Osteocyte (in vitro differentiated cells): ENCODE measurements around the gene ARHGAP42. TPM values are rescaled to one million over a fixed set of nuclear protein-coding genes. Genes with fewer than 3 reads are reported as not detected.
A peak's percentile ranks its signal among the peaks of the same experiment; 100 is the strongest.

Source experiments
- DNase-seq: peaks from one replicate; pipeline ENCODE4 v3.0.0; 2021; ENCODE audit warnings: mixed read lengths; ENCODE audit not compliant: unreplicated experiment; ENCODE audit errors: extremely low spot score
- H3K27ac Mint-ChIP-seq: one replicate; pipeline ENCODE4 v1.8.0; 2021; ENCODE audit warnings: mild to moderate bottlenecking, mixed read lengths; ENCODE audit not compliant: unreplicated experiment
- H3K27me3 Mint-ChIP-seq: one replicate; pipeline ENCODE4 v1.8.0; 2021; ENCODE audit warnings: mixed read lengths; ENCODE audit not compliant: unreplicated experiment
- H3K36me3 Mint-ChIP-seq: one replicate; pipeline ENCODE4 v1.8.0; 2021; ENCODE audit warnings: mixed read lengths; ENCODE audit not compliant: unreplicated experiment
- H3K4me1 Mint-ChIP-seq: one replicate; pipeline ENCODE4 v1.8.0; 2021; ENCODE audit warnings: mixed read lengths; ENCODE audit not compliant: unreplicated experiment
- H3K4me3 Mint-ChIP-seq: one replicate; pipeline ENCODE4 v1.8.0; 2021; ENCODE audit warnings: mild to moderate bottlenecking, moderate library complexity, mixed read lengths; ENCODE audit not compliant: unreplicated experiment
- H3K9me3 Mint-ChIP-seq: one replicate; pipeline ENCODE4 v1.8.0; 2021; ENCODE audit warnings: mixed read lengths; ENCODE audit not compliant: unreplicated experiment
- total RNA-seq: library from RNA; stranded (reverse); gene quantifications from 2 replicates; pipeline ENCODE4 v1.2.1, GENCODE V29; 2021
- TF ChIP-seq, protein P1 (sequence below): fragments of 200-600 bp; sonication (generic); IDR thresholded peaks from 2 replicates; pipeline ENCODE4 v1.5.0; 2021; ENCODE audit warnings: antibody characterized with exemption, mild to moderate bottlenecking, moderate library complexity

ARHGAP42 gene
- total RNA-seq, 1 donor from 2014 or later = 12.7 TPM

DNA sequence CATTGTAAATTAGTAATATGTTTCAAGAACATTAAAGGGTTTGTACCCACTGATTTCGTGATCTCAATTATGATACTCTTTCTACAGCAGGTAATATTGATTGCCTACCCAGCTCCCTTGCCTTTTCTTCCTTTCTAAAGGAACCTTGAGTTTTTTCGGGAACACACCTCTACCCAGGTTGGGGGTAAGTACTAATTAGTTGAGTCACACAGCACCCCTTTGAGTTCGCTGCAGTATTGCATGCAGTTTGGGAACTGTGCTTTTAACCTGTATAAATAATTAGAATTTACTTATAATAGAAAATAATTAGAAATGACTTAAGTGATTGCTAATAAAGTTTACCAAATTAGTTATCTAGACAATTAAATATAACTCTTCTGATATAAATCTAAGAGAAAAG is 24.9 kb downstream of the ARHGAP42 start:
- no peak for DNase-seq
- Mint-ChIP-seq H3K36me3 (no peaks in the 10 kb centered on the region), H3K9me3 (no peaks in the 10 kb centered on the region), H3K4me3 (no peak overlapping the region), H3K4me1 (peaks cover 28% of the 10 kb centered on the region), H3K27me3 (no peaks in the 10 kb centered on the region), H3K27ac (no peak overlapping the region)
- TF ChIP-seq, protein P1, sequence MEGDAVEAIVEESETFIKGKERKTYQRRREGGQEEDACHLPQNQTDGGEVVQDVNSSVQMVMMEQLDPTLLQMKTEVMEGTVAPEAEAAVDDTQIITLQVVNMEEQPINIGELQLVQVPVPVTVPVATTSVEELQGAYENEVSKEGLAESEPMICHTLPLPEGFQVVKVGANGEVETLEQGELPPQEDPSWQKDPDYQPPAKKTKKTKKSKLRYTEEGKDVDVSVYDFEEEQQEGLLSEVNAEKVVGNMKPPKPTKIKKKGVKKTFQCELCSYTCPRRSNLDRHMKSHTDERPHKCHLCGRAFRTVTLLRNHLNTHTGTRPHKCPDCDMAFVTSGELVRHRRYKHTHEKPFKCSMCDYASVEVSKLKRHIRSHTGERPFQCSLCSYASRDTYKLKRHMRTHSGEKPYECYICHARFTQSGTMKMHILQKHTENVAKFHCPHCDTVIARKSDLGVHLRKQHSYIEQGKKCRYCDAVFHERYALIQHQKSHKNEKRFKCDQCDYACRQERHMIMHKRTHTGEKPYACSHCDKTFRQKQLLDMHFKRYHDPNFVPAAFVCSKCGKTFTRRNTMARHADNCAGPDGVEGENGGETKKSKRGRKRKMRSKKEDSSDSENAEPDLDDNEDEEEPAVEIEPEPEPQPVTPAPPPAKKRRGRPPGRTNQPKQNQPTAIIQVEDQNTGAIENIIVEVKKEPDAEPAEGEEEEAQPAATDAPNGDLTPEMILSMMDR = no peak

DNA sequence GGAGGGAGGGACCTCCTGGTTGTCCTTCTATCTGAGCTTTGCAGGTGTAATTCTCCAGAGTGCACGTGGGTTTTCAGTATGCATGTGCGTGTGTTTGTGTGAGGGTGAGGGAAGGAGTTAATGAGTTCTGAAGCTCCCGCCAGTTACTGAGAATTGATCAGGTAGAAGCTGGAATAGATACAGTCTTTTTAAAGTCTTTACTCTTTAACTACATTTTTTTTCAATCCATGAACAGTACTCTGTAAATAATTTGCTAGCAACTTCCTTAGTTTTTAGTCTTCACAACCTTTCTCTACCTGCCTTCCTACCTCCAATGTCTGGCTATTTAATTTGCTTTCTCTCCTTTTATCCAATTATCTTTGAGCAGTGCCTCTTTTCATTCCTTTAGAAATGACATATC is 25.5 kb downstream of the ARHGAP42 start:
- DNase-seq = no peak
- no peaks in the 10 kb centered on the region for H3K9me3 Mint-ChIP-seq
- no peaks in the 10 kb centered on the region for H3K27me3 Mint-ChIP-seq
- H3K4me1 Mint-ChIP-seq = peaks cover 30% of the 10 kb centered on the region
- TF ChIP-seq, protein P1 = no peak
- no peak overlapping the region for H3K4me3 Mint-ChIP-seq
- H3K36me3 Mint-ChIP-seq = no peaks in the 10 kb centered on the region
- H3K27ac Mint-ChIP-seq = no peak overlapping the region

DNA sequence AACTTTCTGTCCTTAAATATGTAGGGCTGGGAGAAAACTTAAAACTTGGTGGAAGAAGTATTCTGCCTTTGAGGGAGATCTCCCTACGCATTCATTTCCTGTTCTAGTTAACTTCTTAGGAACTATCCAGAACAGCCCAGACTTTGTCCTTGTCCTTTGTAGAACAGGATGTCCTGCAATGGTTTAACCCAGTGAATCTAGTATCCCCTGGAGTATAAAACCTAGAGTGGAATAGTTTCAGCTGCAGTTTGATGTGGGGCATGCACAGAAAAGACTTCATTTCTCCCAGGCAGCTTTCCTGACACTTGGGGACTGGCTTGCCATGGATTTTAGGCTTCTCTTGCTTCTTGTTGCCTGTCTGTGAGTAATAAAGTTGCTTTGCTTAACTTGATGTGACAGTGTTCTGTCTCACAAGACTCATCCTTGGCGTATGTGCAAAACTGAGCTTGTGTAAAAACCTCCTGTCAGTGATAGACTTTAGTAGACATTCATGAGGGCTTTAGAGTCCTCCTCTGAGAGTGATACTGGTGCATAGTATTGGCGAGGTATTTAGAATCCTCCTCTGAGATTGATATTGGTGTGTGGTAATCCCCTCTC is 28.2 kb downstream of the ARHGAP42 start:
- H3K27me3 Mint-ChIP-seq = no peaks in the 10 kb centered on the region
- no peak overlapping the region for H3K27ac Mint-ChIP-seq
- no peaks in the 10 kb centered on the region for H3K36me3 Mint-ChIP-seq
- H3K4me3 Mint-ChIP-seq = no peak overlapping the region
- no peaks in the 10 kb centered on the region for H3K9me3 Mint-ChIP-seq
- DNase-seq = no peak
- TF ChIP-seq, protein P1 = no peak
- peaks cover 33% of the 10 kb centered on the region for H3K4me1 Mint-ChIP-seq

DNA sequence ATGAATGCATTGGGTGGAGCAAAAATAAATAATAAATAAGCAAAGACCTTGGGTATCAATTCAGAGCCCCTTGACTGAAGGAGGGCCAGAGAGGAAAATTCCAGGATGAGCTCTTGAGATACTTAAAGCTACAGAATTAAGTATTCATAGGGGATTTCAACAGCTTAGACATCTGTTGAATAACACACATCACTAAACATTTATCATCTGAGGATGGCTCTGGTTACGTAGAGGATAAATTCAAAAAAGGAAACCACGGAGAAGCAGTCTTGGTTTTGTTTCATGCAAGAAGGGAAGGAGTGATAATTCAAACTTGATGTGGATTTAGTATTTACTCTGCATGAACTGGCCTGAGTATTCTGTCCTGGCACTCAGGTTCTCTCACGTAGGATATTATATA is 29.8 kb downstream of the ARHGAP42 start:
- no peak for DNase-seq
- no peak overlapping the region for H3K27ac Mint-ChIP-seq
- no peaks in the 10 kb centered on the region for H3K27me3 Mint-ChIP-seq
- H3K4me1 Mint-ChIP-seq = peaks cover 25% of the 10 kb centered on the region
- no peaks in the 10 kb centered on the region for H3K36me3 Mint-ChIP-seq
- no peaks in the 10 kb centered on the region for H3K9me3 Mint-ChIP-seq
- H3K4me3 Mint-ChIP-seq = no peak overlapping the region
- TF ChIP-seq, protein P1 = no peak

DNA sequence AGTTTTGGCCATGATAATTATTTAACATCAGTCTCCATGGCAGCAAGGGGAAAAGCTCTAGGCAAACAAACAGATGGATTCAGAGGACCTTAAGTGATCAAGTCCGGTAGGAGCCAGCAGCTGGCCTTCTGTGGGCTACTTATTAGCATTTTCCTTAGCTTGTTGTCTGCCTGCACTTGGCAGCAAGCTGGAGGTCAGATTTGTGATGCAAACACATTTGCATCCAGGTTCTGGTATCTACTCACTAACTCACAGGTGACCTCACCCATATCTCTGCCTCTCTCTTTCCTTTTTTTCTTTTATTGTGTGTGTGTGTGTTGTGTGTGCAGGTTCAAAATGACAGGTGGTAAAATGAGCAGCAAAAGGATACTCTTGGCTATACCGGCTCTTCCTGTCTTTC is 32.3 kb downstream of the ARHGAP42 start:
- H3K27me3 Mint-ChIP-seq = no peaks in the 10 kb centered on the region
- peaks cover 28% of the 10 kb centered on the region for H3K4me1 Mint-ChIP-seq
- H3K27ac Mint-ChIP-seq = peak overlapping the region; percentile 82

More for the DNA sequence above, 32.3 kb downstream of the ARHGAP42 start:
- H3K9me3 Mint-ChIP-seq = no peaks in the 10 kb centered on the region
- no peaks in the 10 kb centered on the region for H3K36me3 Mint-ChIP-seq
- no peak for DNase-seq
- TF ChIP-seq, protein P1 = no peak
- no peak overlapping the region for H3K4me3 Mint-ChIP-seq
